Dedifferentiated amniotic fluid mesenchymal stem cell (primary cell): ENCODE data around the gene MEF2D.

Experiments used
- DNase-seq: peaks from one replicate; pipeline ENCODE4 v3.0.0-alpha.2; 2016; ENCODE audit errors: extremely low spot score

Gene MEF2D

DNA sequence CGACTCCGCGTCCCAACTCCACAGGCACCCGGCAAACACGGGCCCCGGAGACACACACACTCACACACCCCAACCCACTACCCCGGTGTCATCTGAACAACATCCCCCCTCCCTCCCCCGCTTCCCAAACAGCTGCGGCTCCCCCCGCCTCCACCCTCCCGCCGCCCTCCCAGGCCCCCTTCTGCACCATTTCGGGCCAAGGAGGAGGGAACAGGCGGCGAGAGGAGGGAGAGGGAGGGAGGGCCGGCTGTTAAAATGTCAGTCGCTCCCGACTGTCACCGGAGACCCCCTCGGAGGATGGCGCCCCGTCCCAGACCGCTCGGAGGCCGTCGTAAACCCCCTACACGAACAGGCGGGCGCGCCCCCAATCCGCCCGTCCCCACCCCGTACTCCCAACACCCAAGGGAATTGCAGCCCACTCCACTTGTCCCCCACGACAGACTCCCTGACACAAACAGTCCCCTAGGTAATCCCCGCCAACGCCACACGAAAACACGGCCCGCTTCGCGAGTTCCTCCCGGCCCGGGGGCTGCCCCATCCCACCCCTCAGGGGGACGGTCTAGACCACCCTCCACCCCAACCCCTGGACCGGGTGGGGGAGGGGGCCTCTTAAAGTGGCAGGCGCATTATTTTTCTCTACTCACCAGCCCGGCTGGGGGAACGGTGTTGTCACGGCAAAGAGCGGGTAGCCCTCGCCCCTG, 583 bp downstream of the MEF2D start:
- no peak for DNase-seq

DNA sequence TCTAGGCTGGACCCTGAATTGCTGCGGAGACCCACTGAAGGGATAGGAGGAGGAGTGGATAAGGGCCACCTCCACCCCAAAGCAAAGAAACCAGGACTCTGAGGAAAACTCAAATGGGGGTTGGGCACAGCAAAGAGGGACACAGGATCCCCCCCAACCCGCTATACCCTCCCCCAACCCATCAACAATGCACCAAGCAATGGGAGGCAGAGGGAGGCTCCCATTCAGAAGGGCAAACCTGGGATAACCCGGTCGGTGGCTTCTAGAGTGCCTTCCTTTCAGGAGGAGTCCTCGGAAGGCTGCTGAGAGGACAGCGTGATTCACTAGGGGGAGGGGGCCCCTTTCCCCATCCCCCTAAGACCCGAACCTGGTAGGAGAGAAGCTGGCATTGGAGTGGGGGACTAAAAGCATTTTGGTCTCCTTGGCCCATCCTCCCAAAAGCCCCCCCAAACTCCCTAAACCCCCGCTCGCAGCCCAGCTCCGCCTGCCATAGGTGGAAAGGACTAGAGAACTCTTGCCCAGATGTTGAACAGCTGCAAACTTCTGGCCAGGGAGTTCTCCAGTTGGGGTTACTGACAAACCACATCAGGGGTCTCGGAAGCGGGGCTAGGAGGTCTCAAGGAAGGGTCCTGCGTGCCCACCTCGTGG, 1.3 kb downstream of the MEF2D start:
- DNase-seq = no peak

DNA sequence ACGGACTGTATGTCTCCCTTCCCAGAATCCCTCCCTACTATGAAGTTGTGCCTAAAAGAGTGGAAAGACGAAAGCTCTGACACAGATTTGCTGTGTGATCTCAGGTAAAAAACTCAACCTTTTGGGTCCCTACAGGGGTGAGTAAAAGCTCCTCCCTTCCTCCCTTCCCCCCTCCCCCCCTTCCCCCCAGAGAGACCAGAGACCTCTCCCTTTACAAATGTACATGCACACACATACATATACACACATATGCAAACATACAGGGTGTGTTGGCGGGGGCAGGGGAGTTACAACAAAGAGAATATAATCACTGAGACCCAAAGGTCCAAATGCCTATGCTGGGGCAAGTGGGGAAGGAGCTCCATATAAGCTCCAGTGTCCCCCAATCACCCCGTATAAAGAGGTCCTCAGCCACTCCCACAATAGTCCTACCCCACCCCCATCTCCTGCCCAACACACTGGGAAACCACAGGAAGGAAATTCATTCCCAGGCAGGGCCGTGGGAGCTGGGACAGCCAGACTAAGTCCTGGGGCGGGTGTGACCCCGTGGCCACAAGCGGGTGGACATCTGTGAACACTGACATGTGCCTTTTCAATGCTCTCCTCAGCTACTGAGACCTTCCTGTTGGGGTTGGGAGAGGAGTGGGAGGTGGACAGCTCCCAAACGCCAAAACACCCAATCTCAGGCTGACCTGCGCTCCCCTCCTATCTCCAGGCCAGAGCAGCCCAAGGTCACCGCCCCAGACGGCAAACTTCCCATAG, 2.0 kb downstream of the MEF2D start:
- DNase-seq = no peak

DNA sequence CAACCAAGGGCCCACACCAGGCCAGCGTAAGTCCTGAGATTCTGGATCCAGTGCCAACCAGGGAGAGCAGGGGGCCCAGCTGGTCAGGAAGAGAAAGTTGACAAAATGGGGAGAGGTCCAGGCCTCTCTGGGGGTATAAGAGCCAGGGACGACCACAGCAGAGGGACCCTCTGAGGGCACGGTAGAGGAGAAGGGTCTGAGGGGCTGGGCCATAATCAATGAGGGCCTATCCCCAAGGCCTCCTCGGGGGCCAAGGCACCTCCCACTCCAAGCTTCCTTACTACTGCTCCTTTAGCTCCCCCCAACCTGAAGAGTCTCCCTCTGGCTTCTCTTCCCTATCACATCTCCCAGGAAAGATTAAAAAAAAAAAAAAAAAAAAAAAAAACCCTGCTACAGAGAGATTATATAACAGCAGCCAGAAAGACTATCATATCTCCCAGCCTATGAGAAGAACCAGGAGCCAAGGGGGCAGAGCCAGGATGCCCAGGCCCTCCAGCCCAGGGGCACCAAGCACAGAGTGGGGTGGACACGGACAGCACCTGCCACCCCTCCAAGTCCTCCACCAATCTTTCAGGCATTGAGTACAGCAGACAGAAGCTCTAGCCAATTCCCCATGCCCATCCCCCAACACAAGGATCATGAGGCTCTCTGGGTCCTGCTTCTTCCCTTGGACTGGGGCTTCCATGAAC, 2.7 kb downstream of the MEF2D start:
- DNase-seq = no peak

DNA sequence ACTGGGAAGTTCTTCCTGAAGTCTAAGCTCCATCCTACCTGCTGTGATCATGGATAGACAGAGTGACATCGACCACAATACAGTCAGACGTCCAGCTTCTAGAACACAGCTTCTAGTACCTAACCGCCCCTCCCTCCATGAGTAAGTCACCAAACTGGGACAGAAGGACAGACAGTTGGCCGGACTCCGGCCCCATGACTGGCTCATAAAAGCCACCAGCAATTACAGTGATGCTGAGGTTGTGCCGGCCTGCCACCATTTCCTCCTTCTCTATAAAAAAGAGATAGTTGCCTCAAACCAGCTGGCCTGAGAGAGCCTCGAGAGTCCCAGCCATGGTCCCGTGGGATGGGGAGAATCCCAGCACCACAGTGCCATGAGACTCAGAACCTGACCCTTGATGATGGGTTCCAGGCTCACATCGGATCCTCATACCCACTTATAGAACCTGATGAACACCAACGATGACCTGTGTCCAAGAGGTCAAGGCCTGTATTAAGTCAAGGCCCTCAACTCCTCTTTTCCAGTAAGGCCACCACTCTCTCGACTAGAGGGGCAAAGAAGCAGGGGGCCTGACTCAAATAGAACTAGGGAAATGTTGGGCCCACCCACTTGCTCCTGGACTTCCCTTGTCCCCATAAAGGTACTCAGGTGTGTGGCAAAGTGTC, 3.4 kb downstream of the MEF2D start:
- no peak for DNase-seq

DNA sequence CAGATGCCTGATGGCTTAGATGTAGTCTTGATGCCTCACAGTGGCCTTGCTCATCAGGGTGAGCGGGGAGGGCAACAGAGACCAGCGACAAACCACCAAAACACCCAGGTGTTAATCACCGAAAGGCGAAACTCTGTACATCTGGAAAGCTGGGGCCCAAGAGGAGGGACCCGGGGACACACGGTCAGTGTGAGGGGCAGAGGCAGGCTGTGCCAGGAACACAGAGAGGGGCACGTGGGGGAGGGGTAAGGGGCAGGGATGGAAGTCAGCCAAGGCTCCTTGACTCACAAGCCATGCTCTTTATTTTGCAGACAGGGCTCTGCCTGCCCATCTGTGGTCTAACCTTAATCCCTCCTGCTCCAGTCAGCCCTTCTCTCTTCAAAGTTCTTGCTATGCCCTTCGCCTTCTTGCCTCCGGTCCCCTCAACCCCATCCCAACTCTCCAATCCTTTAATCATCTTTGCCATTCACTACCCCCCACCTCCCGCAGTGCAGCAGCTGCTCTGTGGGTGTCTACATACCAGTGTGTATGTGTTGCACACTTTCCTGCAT, 4.3 kb downstream of the MEF2D start:
- no peak for DNase-seq

DNA sequence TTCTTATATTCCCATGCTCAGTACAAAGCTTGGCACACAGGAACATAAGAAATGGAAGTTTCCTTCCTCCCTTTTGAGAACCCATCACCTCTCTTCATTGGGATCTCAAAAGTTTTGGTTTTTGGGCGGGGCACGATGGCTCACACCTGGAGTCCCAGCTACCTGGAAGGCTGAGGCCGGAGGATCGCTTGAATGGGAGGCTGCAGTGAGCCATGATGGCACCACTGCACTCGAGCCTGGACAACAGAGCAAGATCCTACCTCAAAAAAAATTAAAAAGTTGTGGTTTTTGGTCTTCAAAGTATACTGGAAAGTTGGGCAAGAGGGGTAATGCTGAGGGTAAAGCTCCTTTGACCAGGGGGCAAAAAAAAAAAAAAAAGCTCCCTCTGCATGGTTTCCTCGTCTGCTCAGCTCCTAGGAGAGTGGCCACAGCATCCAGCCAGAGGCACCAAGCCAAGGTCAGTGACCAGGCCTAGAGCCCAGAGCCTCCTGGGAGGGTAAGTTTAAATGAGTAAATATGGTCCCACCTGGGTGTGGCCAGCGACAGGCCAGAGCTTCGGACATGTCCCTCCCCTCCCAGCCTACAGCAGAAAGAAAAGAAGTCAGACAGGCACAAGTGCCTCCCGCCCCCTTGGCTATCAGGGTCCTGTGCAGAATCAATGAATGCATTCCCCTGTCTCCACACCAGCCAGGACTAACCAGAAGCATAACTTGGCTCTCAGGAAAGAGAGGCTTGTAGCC, 5.0 kb downstream of the MEF2D start:
- DNase-seq = no peak

DNA sequence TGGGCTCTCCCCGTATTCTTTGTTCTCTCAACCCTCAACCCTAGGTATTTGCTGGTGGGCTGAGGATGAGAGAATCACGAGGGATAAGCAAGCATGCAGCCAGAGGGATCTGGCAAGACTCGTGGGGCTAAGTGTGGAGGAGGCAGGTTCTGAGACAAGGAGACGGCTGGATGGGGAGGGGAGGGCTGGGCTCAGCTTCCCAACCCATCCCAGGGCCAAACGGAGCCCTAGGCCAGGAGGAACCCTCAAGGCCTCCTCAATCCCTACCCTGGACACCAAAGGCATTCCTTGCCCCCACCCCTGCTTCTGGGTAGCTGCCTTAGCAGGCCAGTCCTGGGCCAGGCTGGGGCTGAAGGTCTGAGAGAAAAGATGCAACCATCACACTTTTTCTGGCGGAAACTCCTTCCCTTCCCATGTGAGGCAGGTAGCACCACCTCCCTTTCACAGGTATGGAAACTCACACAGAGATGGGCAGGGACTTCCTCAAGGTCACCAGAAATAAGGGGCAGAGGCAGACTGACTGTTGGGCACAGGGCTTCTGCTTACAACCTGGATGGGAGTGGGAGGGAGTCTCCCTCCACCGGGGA, 6.2 kb downstream of the MEF2D start:
- DNase-seq = no peak

DNA sequence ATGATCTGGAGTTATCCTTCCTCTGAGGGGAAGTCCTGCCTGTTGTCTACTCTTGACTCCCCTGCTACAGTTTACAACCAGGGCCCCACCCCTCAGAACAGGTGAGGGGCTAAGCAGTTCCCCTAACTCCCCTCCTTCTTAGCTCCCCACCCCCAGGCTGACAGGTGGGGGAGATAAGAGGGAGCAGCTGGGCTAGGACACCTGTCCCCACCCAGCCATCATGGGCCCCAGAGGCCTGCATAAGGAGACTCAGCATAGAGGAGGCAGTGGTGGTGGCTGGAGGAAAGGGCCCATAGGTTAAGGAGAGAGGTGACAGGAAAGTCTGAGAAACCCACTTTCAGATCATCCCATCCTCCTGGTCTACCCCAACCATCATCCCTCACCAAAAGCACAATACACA, 6.8 kb downstream of the MEF2D start:
- DNase-seq = no peak

DNA sequence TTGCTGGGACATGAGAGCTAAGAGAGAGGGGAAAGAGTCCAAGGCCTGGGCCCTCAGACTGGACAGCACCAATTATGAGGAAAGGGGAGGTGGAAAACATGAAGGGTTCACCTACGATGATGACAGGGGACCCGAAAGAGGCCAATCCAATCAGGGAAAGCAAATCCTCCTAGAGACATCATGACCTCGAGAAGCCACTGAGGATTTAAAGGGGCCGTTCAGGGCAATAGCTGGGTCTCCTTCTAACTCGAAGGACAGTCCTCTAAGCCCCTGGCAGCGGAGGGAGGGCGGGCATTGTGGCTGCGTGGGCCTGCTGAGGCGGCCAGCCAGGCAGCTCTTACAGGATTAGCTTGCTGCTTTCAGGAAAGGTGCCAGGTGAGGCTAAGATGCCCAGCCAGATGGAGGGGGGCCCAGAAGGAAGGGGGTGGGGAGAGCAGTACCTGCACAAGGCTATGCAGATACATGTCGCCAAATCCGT, 7.4 kb downstream of the MEF2D start:
- DNase-seq = no peak

DNA sequence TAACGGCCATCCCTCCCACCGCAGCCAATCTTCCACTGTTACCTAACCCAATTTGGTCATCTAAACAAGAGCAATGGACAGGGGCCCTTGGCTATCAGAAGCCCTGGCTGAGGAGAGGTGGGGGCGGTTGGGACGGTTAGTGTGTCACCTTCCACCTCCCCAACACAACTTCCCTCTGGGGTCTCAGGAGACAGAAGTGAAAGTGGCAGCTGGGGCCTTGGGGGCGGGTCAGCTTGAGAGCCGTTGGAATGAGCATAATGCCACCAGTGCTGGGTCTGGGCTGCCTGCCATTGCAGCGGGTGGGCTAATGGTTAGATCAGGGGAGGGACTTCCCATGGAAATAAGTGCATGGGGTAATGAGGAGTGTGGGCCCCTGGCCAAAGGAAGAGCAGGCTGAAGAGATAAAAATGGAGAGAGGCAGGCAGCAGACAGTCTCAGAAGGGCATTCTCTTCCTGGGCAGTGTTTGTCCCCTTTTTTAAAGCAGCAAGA, 7.9 kb downstream of the MEF2D start:
- DNase-seq = no peak

DNA sequence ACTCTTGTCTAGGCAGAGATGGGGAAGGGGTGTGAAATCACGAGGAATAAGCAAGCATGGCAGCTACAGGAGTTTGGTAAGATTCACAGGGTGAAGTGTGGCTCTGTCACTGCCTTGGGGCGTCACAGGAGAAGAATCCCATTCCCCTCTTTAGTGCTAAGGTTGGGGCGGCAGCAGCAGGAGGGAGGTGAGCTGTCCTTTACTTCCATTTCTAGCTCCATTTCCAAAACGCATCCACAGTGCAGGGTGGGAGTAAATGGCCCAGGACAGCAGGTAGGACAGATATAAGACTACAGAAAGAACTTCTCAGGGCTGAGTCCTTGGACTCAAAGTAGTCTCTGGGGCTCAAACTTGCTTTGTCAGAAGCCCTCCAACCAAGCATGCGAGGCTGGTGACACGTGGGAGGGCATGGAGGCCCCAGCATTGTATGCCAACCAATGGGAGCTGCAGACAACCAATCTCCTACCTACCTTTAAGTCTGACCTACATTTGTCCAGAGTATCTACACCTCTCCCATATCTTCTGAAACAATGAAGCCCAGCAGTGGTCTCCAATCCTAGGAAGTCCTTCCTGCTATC, 8.5 kb downstream of the MEF2D start:
- DNase-seq = no peak

DNA sequence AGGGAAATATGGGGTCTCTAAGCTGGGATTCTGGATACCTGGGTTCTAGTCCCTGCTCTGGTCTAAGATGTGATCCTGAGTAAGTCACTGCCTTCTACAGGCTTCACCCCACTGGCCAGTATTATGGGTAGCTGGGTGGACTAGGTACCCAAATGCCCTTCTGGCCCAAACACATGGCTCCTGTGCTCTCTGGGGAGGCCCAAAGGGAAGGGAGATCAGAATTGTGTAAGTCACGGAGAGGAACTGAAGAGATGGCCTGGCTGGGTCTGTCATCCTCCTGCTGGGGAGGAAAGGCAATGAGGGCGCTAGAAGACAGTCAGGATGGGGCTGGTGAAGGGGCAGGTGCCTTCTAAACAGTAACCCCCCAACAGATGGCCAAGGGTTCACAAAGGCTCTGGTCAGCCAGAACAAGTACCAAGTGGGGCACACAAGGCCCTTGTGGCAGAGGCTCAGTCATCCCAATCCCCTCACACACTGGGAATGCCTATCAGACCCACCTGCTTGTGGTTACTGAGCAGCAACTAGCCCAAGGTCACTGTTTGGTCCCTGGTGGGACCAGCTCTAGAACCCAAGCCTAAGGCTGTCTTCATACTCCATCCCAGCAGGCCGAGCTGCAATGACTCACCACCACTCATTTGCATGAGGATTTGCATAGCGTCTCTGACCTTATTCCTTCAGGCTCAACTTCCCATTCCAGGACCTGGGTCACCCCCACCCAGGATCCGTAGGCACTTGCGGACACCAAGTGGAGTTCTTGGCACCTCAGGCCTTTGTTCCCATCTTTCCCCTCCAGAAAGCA, 9.2 kb downstream of the MEF2D start:
- DNase-seq = no peak

DNA sequence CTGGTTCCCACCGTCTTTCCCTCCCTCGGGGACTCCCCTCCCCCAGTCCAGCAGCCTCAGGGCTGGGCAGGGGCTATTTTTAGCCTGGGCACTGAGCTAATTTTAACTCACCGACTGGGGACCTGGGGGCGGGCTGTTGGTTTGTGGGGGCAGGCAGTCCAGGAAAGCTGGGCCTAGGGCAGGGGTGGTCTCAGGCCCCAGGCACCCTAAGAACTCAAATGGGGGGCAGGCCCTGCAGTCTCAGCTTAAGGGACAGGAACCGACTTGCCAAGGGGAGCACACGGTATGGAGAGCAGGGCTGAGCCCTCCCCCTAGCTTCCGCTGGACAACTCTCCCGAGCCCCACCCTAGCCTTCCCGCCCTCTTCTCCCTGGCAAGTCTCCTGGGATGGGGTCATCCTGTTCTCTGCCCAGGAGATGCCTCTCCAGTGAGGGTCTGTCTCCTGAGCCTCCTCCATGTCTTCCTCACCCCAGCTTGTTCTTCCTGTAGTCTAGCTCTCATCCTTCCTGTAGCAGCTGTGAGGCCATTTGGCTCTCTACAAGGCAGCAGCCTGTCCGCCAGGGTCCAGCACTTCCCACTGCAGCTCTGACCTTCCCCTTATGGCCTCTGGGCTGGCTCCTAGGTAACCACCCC, 10.1 kb downstream of the MEF2D start:
- no peak for DNase-seq

DNA sequence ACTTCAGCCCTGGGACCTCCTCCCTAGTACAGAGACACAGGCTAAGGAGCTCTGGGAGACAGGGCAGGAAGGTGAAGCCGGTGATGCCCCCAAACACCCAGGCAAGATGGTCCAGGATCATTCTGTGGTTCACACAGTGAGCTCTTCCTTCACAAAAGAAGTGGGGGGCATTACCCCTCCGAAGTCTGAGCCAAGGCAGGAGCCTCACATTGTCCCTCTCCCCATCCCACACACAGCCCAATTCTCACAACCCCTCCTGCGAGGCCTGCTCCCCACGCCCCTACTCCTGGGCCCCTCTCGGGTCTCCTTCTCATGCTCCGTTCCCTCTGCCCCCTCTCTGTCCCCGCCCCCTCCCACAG, 10.7 kb downstream of the MEF2D start:
- DNase-seq = no peak

DNA sequence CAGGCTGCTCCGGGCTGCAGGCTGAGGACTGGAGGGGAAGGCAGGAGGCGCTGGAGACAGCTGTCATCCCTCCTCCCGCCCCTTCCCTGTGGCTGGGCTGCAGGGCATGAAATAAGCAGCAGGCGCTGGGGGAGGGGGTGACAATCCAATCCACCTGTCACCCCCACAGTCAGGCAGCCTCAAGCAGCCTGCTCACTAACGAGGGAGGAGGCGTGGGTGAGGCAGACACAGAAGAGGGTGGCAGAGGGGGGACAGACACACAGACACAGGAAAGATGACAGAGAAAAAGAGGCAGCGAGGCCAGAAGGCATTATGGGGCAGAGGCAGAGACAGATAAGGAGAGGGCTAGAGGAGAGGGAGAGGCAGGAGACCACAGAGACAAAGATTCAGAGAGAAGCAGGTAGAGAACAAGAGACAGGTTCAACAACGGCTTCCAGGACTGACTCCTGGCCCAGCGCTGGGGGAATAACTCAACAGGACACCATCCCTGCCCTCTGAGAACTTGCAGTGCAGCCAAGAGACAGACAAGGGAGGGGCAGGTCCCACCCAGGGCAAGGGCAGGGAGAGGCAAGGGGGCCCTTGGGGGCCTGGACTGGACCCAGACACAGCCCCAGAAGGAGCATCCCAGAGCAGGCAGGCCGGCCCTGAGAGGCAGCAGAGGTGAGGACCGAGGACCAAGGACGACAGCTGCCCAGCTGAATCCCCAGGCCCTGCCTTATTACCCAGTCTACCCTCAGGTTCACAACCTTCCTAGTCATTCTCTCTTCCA, 11.2 kb downstream of the MEF2D start:
- DNase-seq = no peak

DNA sequence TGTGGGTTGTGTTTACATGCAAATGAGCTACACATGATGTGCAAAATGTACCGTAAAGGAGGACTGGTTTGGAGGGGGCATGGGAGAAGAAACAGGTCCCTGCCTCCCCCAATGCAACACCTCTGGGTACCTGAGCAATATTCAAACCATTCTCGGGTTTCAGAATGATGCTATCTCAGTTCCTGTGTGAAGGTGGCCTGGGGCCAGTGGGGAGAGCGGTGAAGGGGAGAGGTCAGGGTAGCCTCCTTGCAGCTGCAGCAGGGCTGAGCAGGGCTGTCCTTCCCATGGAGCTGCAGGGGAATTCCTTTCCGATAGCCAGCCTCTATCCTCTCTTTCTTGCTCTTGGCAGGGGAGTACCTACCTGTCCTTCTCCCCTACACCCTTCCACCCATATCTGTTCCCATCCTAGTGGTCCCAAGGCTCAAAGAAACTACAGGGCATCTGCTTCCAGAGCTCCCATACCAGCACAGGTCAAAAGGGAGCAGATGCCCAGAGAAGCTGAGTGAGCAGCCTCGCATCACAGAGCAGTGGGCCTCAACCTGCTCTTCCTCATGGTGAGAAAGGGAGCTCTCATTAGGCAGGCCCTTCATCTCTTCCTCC, 11.9 kb downstream of the MEF2D start:
- no peak for DNase-seq
